T-helper 2 cell (primary cell): ENCODE results near the gene AMT.
"Not testable (repeated sequence)": the region's sequence is repeated elsewhere in the genome, so short reads cannot be mapped to it uniquely, and the experiment has no call there.

Source experiments
- DNase-seq, 5 experiments: peaks; one replicate each; pipeline versions ENCODE4 v3.0.0 to v3.0.0-alpha.2; 2012 to 2022

The AMT gene

GRCh38 chr3:49424816-49425215 lies 2.5 kb upstream of the AMT start:
- no peak for DNase-seq

DNA sequence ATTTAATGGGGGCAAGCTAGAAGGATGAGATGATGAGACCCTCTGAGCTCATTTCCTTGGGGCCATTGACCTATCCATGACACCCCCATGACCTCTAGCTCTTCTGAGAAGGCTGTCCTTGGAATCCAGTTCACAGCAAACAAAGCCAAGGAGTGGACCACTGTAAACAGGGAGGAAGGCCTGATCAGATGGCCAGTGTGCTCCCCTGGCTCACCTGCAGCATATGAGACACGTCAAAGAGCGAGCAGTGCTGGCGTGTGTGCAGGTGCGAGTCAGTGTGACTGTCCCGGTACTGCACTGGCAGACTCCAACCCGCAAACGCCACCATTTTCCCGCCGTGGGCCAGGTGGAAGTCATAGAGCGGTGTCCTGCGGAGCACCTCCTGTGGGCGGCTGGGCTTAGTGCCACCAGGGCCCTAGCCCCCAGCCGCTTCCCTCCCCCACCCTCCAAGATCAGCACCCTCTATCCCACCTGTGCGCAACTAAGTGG lies 339 bp downstream of the AMT start:
- DNase-seq, result no peak

DNA sequence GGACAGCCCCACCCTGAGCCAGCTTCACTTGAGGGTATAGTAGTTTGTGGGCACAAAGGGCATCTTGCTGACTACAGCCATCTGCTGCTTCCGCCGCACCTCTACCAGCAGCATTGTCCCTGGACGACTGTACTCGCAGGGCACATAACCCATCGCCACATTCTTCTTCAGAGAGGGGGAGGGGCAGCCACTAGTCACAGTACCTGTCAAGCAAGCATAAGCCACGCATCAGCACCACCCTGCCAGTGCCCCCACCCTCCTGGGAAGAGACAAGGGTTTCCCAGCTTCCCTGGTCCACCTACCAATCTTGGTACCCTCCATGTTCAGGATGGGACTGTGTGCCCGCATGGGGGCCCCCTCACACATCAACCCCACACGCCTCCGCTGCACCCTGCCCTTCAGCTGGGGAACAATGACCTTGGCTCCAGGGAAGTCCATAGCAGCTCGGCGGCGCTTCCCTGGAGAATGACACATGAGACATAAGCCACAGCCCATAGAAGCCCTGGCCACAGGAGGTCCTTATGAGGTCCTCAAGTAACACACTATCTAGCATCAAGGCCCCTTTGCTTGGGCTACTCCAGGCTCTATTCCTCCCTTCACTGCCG lies 4.7 kb downstream of the AMT start:
- DNase-seq, result no peak

- no peak for DNase-seq
Measured at GRCh38 chr3:49416867-49417266, 5.4 kb downstream of the AMT start.

DNA sequence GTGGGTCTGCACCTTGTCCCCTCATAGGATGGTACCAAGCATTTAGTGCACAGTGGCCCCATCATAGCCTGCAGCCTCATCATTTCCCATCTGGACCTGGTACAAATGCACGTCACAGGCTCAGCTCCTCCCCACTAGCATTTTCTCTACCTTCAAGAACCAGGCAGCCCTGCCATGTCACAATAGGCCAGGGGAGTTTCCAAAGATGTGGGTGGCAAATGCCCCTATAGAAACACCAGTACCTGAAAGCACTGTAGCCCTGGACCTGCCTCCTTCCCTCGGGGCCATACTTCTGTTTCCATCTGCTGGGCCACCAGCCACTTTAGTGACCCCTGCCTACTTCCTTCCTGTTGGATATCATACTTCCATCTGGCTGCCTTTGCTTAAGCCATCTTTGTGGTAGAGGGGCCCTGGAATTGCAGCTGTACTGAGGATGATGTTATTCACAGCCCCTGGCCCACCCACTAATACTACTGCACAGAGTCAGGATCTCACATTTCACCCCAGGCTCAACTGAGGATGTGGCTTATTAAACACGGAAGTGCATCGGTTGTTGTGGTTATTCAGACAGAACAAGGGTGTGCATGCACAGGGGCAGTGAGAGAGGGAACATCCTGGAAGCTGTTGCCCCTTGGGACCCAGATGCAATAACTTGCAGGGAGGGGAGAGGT lies 6.2 kb downstream of the AMT start:
- peak; percentile 24 to 93 (median 60) for DNase-seq

- DNase-seq, result no peak
Measured at GRCh38 chr3:49414753-49415152, 7.5 kb downstream of the AMT start.

DNA sequence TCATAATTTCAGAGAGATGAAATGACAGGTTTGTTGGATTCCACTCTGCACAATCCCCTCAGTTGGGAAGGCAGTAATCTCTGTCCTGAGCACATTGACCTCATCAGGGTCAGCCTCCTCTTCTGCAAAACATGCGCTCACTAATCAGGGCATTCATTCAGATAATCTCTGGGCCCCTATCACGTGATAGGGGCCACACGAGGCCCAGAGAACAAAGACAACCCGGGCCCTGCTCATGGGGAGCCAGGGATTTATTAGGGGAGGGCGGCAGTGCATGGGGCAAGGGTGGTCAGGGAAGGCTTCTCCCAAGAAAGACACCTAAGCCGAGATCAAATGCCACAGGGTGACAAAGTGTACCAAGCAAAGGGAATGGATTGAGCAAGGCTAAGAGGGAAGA lies 8.9 kb downstream of the AMT start:
- no peak for DNase-seq

DNA sequence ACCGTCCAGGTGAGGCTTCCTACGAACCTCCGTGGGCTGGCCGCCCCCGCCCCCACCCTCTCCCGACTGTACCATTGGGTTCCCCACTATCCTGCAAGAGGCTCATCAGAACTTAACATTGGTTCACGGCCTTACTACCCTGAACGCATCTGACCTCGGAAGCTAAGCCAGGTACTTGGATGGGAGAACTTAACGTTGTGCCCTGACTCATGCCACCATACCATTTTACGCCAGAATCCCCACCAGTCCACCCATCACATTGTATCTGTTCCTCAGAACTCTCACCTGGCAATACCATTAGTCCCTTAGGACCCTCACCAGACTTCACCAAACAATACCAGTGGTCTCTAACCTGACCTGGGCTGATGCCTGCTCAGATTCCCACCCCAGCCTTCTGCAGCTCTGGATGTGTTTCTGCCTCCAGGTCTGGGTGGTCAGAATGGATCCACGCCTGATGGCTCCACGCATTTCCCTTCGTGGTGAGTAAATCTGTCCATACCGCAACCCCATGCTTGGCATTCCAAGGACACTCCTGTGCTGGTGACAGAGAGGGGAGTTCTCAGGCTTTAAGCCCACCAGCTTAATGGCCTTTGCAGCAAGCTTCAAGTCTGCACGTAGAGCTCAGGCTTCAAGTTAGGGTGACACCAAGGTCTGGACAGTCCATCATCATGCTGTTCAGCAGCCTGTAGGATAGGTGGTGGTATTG lies 9.5 kb downstream of the AMT start:
- no peak for DNase-seq

GRCh38 chr3:49411968-49412631 lies 10.2 kb downstream of the AMT start, which contains the start of the genes RHOA and TCTA:
RHOA (minus strand) TSS chr3:49411976; CDS start chr3:49375589, 36,387 bp downstream.
TCTA (plus strand) TSS chr3:49412423; CDS start chr3:49412427, 4 bp downstream.
- peak; percentile 97 to 100 (median 99) for DNase-seq

GRCh38 chr3:49411535-49411967 lies 10.7 kb downstream of the AMT start:
- DNase-seq, result peak in 4 of 5 experiments; percentile 27 to 66 (median 38)

DNA sequence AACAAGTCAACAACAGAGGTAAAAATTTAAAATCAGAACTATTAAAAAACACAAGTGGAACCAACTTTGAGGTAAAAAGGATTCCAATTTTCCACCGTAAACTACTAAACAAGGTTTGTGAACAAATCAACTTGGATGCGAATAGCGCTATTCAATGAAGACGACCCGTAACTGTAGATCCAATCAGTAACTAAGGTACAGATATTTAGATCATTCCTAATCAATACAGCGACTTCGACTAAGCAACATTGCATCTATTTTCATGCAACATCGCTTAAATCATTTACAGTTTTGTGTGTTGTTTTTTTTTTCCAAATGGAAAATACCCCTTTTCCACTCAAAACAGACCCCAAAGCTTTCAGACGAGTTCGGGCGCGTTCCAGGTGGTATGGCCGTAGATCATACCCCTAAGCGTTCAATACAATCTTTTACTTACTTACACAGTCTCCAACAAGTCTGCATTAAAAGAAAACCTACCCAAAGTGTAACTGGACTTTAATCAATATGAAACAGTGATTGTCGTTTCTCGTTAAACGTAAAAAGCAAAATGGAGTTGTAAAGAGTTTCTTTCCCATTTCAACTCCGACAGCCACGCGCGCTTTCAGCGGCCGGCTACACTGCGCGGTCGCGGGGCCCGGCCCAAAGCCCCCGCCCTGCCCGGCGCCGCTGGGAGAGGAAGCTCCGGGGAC lies 11.3 kb downstream of the AMT start:
- DNase-seq, result no peak

DNA sequence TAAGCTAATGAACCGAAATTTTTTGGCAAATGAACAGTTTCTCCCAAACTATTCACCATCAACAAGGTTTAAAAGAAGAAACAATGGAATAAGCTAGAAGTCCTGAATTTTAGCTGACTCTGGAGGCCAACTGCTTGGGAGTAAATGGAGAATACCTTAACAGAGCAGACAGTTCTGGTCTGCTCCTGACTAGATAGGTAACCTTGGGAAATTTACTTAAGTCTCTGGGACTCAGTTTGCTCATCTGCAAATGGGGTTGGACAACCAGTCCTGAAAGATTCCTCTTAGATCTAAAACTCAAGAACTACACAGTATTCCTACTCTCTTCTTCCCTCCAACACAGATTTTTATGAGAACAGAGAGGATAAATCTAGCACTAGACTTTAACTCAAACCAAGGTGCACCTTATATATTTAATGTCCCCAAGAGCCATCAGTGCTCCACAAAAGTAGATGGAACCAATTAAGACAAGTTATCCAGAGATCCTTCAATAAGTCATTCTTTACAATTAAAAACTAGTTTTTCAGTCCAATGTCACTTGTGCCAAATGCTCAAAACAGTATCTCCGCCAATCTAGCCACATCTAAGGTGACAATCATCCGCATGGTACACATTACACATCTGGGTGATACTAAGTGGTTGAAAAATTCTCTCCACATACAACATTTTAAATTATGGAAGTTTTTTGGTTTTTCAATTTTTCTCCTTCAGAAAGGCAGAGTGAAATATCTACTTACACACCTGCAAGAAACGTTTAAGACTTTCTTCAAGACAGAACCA lies 12.0 kb downstream of the AMT start:
- peak in 2 of 5 experiments; percentile 9 to 60 for DNase-seq

GRCh38 chr3:49406571-49407565 lies 15.4 kb downstream of the AMT start:
- DNase-seq, result no peak

DNA sequence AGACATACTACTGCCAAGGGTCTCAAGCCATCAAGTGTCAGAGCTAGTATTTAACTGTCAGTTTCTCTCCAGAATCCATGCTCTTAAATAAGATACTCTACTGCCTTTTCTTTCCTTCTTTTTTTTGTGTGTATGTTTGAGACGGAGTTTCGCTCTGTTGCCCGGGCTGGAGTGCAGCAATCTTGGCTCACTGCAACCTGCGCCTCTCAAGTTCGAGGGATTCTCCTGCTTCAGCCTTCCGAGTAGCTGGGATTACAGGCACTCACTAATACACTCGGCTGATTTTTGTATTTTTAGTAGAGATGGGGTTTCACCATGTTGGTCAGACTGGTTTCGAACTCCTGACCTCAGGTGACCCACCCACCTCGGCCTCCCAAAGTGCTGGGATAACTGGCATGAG lies 16.7 kb downstream of the AMT start:
- DNase-seq, result not testable (repeated sequence)

GRCh38 chr3:49403891-49404290 lies 18.4 kb downstream of the AMT start:
- no peak for DNase-seq

DNA sequence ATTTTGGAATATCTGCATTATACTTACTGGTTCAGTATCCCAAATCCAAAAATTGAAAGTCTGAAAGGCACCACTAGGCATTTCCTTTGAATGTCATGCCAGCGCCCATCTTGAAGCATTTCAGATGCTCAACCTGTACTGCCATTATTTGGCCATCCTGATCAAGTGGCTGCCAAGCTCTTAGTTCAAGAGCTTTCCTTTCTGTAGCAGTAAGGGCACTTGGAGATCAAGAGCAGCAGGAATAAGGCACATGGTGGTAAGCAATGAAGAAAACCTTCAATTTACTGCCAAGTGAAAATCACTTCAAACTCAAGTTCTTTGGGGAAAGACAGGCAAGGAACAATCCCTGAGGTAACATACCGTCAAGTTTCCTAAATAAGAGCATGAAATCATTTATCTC lies 20.5 kb downstream of the AMT start:
- DNase-seq, result no peak

GRCh38 chr3:49399461-49399860 lies 22.8 kb downstream of the AMT start:
- DNase-seq, result no peak

DNA sequence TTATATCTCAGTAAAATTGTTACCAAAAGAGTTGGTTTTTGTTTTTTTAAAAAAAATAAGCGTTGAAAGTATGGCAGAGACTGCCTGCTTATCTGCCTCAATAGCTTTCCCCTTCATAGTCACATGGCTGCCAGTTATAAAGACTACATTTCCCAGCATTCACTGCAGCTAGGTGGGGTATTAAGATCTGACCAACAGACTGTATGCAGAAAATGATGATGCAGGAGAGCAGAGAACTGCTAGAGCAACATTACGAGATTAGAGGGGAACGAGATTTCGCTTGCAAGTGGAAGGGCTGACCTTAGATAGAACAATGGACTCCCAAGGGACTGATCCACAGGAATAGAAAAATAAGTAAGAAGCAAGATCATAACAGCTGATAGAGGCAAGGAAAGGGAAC lies 24.8 kb downstream of the AMT start:
- DNase-seq, result no peak

DNA sequence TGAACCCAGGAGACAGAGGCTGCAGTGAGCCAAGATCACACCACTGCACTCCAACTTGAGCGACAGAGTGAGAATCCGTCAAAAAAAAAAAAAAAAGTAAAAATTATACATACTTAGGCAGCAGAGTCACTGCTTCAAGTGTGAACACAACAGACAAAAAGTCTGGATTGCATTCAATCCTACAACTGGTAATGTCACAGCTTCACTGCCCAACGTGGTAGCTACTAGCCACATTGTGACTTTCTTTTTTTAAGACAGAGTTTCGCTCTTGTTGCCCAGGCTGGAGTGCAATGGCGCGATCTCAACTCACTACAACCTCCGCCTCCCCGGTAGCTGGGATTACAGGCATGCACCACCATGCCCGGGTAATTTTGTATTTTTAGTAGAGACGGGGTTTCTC lies 31.0 kb downstream of the AMT start:
- DNase-seq, result not testable (repeated sequence)

DNA sequence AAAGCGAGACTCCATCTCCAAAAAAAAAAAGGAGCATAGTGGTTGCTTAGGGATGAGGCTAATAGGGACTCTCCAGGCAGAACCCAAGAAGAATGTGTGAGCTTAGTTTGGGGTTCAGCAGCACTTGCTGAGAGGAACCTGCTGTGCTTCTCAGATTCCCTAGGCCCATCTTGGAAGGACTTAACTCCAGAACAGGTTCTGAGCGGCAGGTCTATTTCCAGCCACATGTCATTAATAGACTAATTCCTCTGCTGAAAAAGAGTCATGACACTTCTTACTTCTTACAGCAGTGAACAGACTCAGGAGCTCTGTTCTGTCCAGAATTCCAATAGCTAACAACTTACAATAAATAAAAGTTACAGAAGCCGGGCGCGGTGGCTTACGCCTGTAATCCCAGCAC lies 33.0 kb downstream of the AMT start:
- no peak for DNase-seq
